ENCODE results near the gene C17orf114.

Gene C17orf114

DNA sequence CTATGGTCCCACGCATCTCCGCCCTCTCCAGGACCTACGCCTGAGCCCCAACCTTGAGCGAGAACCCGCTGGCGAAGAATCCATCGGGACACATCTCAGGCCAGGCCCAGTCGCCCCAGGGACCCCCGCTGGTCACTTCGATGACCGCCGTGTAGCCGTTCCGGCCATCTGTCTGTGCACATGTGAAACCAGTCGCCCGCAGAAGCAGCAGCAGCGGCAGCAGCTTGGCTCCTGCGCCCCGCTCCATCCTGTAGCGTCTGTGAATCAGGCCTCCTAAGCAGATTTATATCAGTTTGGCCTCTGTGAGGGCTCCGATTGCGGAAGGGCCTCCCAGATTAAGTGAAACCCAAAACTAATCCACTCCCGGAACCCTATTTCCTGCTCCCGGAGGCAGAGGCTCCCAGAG is 16.0 kb downstream of the C17orf114 start, which contains the start of gene VMO1:
Gene VMO1, minus strand, starts transcription at position 259 of the 406 bp plus-strand sequence. Its CDS starts 12 bp downstream, at position 247.
- DNase-seq: no peak

DNA sequence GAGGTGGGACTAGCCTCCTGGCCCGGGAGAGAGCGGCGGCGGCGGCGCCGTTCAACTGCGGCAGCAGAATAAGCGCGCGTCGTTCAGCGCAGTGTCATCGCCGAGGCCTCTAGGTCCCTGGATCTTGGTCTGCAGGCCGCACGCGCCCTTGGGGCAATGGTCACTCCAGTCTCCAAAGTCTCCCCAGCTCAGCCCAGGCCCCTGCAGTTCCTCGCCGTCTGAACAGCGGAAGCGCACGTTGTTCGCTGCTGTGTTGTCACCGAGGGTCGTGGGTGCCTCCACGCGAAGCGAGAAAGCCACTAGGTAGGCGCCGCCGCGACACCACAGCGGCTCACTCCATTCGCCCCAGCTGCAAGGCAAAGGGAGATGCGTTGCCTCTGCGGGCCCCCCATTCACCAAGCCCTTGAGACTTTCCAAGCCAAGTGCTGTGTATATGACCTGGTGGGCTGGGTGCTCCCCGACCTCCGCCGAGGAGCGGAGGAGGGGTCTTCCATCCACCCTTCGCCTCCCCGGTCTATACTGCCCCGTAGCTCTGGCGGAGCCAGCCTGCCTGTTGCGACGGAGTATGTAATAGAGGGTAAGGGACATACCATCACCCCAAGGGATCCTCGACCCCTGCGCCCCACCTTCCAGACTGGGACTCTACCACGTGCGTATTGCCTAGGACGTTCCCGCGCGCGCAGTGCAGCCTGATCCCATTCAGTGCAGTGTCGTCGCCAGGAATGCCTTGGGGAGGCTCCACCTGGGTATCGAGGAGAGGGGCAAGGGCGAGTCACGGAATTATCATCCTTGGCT is 16.6 kb downstream of the C17orf114 start:
- no peak for DNase-seq

DNA sequence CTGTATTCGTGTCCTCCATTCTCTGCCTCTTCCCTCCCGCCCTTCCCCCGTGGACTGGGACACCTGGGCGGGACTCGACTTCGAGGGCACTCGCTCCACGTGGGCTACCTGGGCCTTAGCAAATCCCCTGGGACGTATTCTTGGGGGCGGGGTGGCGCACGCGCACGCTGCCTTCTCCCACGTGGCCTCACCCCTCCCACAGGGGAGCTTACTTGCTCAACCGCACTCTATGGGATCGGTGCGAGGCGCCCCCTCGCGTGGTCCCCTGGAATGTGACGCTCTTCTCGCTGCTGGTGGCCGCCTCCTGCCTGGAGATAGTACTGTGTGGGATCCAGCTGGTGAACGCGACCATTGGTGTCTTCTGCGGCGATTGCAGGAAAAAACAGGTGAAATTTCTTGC is 19.5 kb downstream of the C17orf114 start:
- no peak for DNase-seq

DNA sequence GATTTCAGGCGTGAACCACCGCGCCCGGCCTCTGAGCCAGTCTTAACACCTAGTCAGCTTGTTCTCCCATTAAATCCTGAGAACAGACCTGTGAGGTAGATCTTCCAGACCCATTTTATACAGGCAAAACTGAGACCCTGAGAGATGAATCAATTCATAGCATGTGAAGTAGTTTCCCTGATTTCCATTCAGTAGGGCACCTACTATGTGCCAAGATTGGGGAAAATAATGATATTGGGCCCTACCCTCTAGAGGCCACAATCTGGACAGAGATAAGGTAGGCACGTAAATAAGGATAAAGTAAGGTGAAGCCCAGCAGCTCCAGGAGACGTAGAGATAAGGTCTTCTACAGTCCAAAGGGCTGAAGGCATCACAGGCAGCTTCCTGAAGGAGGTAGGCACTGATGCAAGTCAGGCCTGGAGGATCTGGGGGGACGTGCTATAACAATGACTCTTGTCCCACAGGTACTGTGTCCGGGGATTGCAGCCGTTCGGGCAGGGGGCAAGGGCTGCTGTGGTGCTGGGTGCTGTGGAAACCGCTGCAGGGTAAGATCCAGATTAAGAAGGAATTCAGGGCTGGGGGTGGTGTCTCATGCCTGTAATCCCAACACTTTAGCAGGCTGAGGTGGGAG is 21.7 kb downstream of the C17orf114 start:
- DNase-seq: no peak

DNA sequence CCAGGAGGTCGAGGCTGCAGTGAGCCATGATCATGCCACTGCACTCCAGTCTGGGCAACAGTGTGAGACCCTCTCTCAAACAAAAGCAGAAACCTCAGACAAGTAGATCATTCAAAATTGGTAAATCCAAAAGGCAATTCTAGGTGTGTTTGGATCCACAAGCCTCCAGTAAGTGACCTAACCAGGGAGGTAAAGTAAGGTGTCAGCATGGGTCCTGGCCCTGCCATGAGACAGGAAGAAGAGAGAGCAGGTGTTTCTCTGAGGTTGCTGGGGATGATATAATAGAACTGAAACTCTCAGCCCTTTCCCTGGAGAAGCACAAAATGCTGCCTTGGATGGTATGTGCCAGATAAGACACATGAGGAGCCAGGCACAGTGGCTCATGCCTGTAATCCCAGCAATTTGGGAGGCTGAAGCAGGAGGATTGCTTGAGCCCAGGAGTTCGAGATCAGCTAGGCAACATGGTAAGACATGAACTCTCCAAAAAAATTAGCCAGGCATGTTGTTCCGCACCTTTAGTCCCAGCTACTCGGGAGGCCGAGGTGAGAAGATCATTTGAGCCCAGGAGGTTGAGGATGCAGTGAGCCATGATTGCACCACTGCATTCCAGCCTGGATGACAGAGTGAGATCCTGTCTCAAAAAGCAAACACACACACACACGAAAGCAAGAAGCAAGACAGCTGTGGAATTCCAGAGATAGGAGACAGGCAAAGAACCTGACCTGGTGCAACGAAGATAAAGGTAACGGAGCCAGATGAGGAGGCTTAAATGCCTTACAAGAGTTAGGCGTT is 24.0 kb downstream of the C17orf114 start:
- no peak for DNase-seq

DNA sequence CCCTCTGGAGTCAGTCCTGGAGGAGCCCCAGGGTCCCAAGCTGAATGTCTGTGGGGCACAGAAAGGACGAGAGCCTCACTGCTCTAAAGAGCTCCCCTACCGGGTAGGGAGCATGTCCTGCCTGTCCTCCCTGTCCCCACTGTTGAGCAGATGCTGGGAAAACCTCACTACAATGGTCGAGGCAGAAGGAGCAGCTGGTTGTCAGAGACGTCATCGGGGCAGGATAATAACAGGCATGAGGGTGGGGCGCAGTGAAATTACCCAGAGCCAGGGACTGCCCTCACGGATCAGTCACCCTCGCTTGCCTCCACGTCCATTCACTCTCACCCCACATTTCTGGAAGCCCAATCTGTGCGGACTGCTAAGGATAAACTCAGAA is 29.9 kb downstream of the C17orf114 start:
- no peak for DNase-seq

DNA sequence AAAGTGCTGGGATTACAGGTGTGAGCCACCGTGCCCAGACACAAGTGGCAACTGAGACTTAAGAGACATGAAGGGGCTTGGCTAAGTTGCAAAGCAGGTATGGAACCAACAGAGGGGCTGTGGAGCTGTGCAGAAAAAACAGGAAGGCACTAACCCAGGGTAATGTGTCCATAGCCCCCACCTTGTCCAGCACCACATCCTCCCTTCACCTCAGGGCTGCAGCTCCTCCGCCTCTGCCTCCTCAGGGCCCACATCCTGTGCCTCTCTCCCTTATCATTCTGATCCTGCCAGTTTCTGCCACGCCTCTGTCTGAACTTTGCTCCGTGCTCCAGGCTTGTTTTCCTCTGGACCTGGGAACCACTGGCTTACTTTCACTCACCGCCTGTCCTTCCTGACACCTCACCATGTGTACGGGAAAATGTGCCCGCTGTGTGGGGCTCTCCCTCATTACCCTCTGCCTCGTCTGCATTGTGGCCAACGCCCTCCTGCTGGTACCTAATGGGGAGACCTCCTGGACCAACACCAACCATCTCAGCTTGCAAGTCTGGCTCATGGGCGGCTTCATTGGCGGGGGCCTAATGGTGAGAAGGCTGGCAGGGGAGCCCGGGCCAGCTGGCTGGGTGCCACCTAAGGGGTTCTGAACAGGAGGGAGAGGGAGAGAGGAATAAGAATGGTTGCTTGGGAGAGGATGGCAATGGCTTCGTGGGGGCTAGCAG is 30.5 kb downstream of the C17orf114 start, which contains the start of gene TM4SF5:
Gene TM4SF5, plus strand, starts transcription at position 368 of the 716 bp plus-strand sequence. Its CDS starts 37 bp downstream, at position 405.
- DNase-seq: no peak

GRCh38 chr17:4769628-4770027 is 32.5 kb downstream of the C17orf114 start:
- DNase-seq: no peak

GRCh38 chr17:4768298-4768697 is 33.8 kb downstream of the C17orf114 start:
- DNase-seq: no peak

- DNase-seq: no peak
Observed at GRCh38 chr17:4766723-4767122, 35.4 kb downstream of the C17orf114 start.

DNA sequence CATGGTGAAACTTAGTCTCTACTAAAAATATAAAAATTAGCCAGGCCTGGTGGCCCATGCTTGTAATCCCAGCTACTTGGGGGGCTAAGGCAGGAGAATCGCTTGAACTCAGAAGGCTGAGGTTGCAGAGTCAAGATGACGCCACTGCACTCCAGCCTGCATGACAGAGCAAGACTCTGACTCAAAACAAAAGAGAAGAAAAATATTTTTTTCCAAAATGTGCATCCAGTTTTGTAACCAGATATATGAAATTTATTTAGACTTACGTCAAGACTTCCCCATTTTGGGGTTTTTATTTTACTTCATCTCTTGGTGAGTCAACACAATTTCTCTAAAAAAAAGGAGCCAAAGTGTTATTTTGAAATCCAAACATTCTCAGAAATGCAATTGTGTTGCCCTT is 35.9 kb downstream of the C17orf114 start:
- DNase-seq: no peak

GRCh38 chr17:4764595-4764994 is 37.5 kb downstream of the C17orf114 start:
- DNase-seq: no peak

- DNase-seq: no peak
Observed at GRCh38 chr17:4759776-4760236, 42.3 kb downstream of the C17orf114 start.

DNA sequence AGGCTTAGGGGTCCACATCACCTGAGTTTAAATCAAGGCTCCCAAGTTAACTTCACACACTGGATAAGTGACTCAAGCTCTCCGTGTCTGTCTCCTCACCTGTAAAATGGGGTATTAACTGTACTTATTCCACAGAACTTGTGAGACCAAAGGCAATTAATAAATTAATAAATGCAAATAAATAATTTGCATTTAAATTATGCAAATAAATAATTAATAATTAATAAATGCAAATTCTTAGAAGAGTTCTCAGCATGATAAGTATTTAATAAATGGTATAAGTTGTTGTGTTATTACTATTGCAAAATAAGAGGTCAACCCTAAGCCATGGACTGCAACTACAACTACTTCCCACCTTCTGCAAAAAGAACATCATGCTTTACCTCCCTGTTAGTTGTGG is 48.7 kb downstream of the C17orf114 start:
- no peak for DNase-seq

DNA sequence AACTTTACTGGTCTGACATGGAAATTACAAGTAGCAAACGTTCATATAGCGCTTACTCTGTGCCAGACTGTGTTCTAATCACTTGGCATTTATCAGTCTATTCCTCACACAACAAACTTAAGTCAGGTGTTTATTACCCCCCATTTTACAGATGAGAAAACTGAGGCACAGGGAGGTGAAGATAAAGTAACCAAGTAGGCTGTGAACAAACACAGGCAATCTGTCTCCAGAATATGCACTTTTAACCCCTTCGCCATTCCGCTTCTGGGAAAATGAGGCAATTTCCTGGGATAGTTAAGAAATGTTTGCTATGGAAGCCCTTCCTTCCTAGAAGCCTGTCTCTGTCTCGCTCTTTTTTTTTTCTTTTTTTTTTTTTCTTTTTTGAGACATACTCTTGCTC is 50.2 kb downstream of the C17orf114 start:
- no peak for DNase-seq
